ENCODE results near the gene APOM.

The APOM gene

GRCh38 chr6:31631209-31631608, 24.5 kb upstream of the APOM start:
- DNase-seq (ENCODE audit: low read depth) = no peak

GRCh38 chr6:31631681-31632278, 23.9 kb upstream of the APOM start:
- DNase-seq (ENCODE audit: low read depth) = no peak

GRCh38 chr6:31632279-31632946, 23.3 kb upstream of the APOM start:
- DNase-seq (ENCODE audit: low read depth) = no peak

- no peak for DNase-seq (ENCODE audit: low read depth)
These were observed 22.2 kb upstream of the APOM start for GRCh38 chr6:31633447-31633846.

GRCh38 chr6:31634131-31634530, 21.6 kb upstream of the APOM start:
- no peak for DNase-seq (ENCODE audit: low read depth)

- no peak for DNase-seq (ENCODE audit: low read depth)
These were observed 20.6 kb upstream of the APOM start for GRCh38 chr6:31634969-31635575.

GRCh38 chr6:31636698-31637596, 18.7 kb upstream of the APOM start:
- DNase-seq (ENCODE audit: low read depth) = no peak

- no peak for DNase-seq (ENCODE audit: low read depth)
These were observed 16.7 kb upstream of the APOM start for GRCh38 chr6:31639043-31639442.

- DNase-seq (ENCODE audit: low read depth) = no peak
These were observed 16.2 kb upstream of the APOM start for GRCh38 chr6:31639449-31639861.

GRCh38 chr6:31640612-31641011, 15.1 kb upstream of the APOM start:
- no peak for DNase-seq (ENCODE audit: low read depth)

GRCh38 chr6:31641370-31641769, 14.3 kb upstream of the APOM start:
- no peak for DNase-seq (ENCODE audit: low read depth)

- no peak for DNase-seq (ENCODE audit: low read depth)
These were observed 12.7 kb upstream of the APOM start for GRCh38 chr6:31642798-31643570.

GRCh38 chr6:31643818-31644454, 11.8 kb upstream of the APOM start:
- no peak for DNase-seq (ENCODE audit: low read depth)

GRCh38 chr6:31645325-31645724, 10.4 kb upstream of the APOM start:
- no peak for DNase-seq (ENCODE audit: low read depth)

- DNase-seq (ENCODE audit: low read depth) = no peak
These were observed 4.0 kb upstream of the APOM start for GRCh38 chr6:31651602-31652191.

- DNase-seq (ENCODE audit: low read depth) = peak; percentile 67
These were observed 2.6 kb upstream of the APOM start for GRCh38 chr6:31652925-31653724.

GRCh38 chr6:31654574-31655348, 933 bp upstream of the APOM start:
- no peak for DNase-seq (ENCODE audit: low read depth)

GRCh38 chr6:31657406-31658157, 1.9 kb downstream of the APOM start:
- no peak for DNase-seq (ENCODE audit: low read depth)

All from stimulated activated CD8-positive, alpha-beta memory T cell treated with anti-CD3 and anti-CD28 coated beads, Interleukin-7, amount 100 ng/mL, for 24 hours (primary cell).